ENCODE results near the gene SMIM24.

DNA sequence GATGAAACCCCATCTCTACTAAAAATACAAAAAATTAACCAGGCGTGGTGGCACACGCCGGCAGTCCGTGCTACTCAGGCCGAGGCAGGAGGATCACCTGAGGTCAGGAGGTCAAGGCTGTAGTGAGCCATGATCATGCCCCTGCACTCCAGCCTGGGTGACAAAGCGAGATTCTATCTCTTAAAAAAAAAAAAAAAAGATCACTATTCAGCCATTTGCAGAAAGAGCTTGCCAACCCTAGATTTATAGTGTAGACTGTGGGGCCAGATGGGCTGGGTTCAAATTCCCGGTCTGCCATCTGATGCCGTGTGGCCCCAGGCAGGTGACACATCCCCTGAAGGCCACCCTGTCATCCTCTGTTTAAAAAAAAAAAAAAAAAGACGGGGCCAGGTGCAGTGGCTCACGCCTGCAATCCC, 28.9 kb downstream of the SMIM24 start:
- TF ChIP-seq, protein P1, sequence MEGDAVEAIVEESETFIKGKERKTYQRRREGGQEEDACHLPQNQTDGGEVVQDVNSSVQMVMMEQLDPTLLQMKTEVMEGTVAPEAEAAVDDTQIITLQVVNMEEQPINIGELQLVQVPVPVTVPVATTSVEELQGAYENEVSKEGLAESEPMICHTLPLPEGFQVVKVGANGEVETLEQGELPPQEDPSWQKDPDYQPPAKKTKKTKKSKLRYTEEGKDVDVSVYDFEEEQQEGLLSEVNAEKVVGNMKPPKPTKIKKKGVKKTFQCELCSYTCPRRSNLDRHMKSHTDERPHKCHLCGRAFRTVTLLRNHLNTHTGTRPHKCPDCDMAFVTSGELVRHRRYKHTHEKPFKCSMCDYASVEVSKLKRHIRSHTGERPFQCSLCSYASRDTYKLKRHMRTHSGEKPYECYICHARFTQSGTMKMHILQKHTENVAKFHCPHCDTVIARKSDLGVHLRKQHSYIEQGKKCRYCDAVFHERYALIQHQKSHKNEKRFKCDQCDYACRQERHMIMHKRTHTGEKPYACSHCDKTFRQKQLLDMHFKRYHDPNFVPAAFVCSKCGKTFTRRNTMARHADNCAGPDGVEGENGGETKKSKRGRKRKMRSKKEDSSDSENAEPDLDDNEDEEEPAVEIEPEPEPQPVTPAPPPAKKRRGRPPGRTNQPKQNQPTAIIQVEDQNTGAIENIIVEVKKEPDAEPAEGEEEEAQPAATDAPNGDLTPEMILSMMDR (IDR thresholded peaks at IDR 0.05 in 8 of 11, conservative IDR thresholded peaks at IDR 0.05 in 3 of 11), result no peak
- TF ChIP-seq POLR2AphosphoS5 (IDR thresholded peaks at IDR 0.05), result no peak
- TF ChIP-seq POLR2A (IDR thresholded peaks at IDR 0.05), result no peak

Data from spleen (tissue), 7 donors.